WERI-Rb-1 (cell line): ENCODE measurements around the gene TANC1.

Experiments used
- DNase-seq: peaks from one replicate; pipeline ENCODE4 v3.0.0-alpha.2; 2020
- H3K27ac ChIP-seq: fragments of 250-450 bp; sonication (Bioruptor Pico); 2 replicates; pipeline ENCODE4 v1.5.1; 2020; ENCODE audit warnings: mild to moderate bottlenecking, moderate library complexity
- H3K27me3 ChIP-seq: fragments of 250-450 bp; sonication (Bioruptor Pico); 2 replicates; pipeline ENCODE4 v1.5.1; 2021; ENCODE audit warnings: mild to moderate bottlenecking, low read depth, moderate library complexity; ENCODE audit not compliant: insufficient read depth, severe bottlenecking
- H3K36me3 ChIP-seq: fragments of 250-450 bp; sonication (Bioruptor Pico); 2 replicates; pipeline ENCODE4 v1.5.1; 2020; ENCODE audit warnings: mild to moderate bottlenecking, moderate library complexity
- H3K4me3 ChIP-seq: 2 replicates; pipeline ENCODE4 v1.5.1; 2011; ENCODE audit warnings: low read depth, mild to moderate bottlenecking, control low read depth, low read length
- H3K9me3 ChIP-seq: fragments of 250-450 bp; sonication (Bioruptor Pico); 2 replicates; pipeline ENCODE4 v1.5.1; 2021; ENCODE audit warnings: mild to moderate bottlenecking, moderate library complexity; ENCODE audit not compliant: severe bottlenecking
- TF ChIP-seq, protein P1 (sequence below): IDR thresholded peaks from 2 replicates; pipeline ENCODE4 v1.5.1; 2011; ENCODE audit warnings: low read depth, mild to moderate bottlenecking, control low read depth, inconsistent platforms, low read length

Gene TANC1

DNA sequence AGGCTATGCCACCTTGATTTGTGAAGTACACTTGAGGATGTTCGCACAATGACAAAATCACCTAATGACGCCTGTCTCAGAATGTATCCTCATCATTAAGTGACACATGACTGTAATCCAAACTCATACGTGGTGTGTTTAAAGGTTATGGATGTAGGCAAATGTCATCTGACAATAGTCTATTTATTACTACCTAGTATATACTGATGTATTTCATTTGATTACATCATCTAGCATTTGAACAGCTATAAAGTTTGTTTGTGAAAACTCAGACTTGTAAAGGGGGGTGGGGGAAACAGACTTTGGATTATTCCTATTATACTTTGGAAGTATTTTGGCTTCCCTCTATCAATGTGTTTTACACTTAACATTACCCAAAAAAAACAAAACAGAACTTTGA is 129.9 kb downstream of the TANC1 start:
- no peak overlapping the region for H3K4me3 ChIP-seq
- no peaks in the 10 kb centered on the region; the same call in 1 of the 2 replicates for H3K36me3 ChIP-seq
- no peak overlapping the region for H3K27ac ChIP-seq
- no peak for DNase-seq
- no peaks in the 10 kb centered on the region for H3K27me3 ChIP-seq
- peaks cover 2% of the 10 kb centered on the region for H3K9me3 ChIP-seq
- TF ChIP-seq, protein P1, sequence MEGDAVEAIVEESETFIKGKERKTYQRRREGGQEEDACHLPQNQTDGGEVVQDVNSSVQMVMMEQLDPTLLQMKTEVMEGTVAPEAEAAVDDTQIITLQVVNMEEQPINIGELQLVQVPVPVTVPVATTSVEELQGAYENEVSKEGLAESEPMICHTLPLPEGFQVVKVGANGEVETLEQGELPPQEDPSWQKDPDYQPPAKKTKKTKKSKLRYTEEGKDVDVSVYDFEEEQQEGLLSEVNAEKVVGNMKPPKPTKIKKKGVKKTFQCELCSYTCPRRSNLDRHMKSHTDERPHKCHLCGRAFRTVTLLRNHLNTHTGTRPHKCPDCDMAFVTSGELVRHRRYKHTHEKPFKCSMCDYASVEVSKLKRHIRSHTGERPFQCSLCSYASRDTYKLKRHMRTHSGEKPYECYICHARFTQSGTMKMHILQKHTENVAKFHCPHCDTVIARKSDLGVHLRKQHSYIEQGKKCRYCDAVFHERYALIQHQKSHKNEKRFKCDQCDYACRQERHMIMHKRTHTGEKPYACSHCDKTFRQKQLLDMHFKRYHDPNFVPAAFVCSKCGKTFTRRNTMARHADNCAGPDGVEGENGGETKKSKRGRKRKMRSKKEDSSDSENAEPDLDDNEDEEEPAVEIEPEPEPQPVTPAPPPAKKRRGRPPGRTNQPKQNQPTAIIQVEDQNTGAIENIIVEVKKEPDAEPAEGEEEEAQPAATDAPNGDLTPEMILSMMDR: no peak

DNA sequence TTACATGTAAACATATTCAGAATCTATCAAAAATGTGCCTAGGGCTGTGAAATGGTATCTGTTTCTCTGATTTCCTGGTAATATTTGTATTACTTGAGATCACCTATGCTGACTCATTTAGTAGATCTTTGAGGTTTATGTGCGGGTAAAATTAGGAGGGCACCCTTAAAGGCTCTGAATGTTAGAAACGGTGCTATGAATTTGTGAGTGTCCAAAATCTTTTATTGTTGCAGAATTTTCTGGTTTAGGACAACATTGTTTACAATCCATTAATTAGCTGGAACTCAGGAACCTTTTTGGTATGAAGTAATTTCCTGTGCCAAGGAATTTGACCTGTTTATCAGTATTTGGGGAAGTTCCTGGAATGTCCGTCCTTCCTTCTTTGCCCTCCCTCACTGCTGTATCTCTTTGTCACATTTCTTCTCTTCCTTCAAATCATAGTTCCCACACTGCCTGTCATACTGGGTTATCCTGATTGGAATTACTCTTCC is 130.5 kb downstream of the TANC1 start:
- Histone ChIP-seq H3K27me3 (no peaks in the 10 kb centered on the region), H3K36me3 (no peaks in the 10 kb centered on the region; the same call in 1 of the 2 replicates), H3K9me3 (peaks cover 2% of the 10 kb centered on the region), H3K27ac (no peak overlapping the region), H3K4me3 (no peak overlapping the region)
- TF ChIP-seq, protein P1: no peak
- no peak for DNase-seq

DNA sequence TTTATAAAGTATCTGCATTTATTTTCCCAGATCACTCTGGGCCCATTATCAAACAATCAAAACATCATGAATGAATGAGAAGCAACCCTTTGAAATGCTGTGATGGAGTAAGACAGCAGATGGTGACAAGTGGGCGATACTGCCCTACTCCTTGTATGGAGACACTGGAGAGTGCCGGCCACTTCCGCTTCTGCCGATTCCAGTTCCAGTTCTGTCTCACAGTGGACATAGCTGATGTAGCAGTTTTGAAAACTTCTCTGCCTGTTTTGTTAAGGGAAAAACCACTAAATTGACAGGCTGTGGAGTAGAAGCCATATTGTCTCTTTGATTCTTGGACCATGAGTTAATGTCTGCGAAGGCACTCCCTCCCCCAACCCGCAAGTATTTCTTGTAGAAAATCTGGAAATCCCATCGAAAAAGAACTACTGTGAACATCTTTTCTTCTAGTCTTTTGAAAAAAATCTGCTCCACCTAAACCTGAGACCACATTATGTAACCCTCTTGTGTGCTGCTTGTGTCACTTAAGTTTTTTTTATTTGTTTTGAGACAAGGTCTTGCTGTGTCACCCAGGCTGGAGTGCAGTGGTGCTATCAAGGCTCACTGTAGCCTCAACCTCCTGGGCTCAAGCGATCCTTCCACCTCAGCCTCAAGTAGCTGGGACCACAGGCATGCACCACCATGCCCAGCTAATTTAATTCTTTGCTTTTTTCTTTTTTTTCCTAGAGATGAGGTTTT is 133.5 kb downstream of the TANC1 start:
- no peaks in the 10 kb centered on the region for H3K9me3 ChIP-seq
- no peak overlapping the region for H3K4me3 ChIP-seq
- H3K27ac ChIP-seq: no peak overlapping the region
- no peak for DNase-seq
- TF ChIP-seq, protein P1: no peak
- no peaks in the 10 kb centered on the region for H3K27me3 ChIP-seq
- H3K36me3 ChIP-seq: no peaks in the 10 kb centered on the region; the same call in 1 of the 2 replicates

DNA sequence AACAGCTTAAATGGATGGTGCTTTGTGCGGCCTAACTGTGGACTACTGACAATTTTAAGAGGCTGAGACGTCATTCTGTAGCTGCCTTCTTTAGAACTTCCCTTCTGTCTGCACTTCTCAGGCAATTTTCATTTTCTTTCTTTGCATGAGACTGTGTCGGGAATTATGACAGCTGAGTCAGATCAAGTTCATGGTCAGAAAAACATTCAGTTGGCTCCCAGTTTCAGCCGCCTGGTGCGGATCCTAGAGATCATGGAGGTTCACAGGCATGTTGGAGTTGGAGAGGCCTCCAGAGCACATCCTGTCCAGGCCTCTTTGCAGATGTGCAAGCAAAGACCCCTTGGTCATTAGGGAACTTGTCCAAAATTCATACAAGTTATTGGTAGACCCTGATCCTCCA is 135.0 kb downstream of the TANC1 start:
- Histone ChIP-seq H3K27ac (no peak overlapping the region), H3K27me3 (no peaks in the 10 kb centered on the region), H3K9me3 (no peaks in the 10 kb centered on the region), H3K36me3 (no peaks in the 10 kb centered on the region; the same call in 1 of the 2 replicates), H3K4me3 (no peak overlapping the region)
- no peak for DNase-seq
- TF ChIP-seq, protein P1: no peak

DNA sequence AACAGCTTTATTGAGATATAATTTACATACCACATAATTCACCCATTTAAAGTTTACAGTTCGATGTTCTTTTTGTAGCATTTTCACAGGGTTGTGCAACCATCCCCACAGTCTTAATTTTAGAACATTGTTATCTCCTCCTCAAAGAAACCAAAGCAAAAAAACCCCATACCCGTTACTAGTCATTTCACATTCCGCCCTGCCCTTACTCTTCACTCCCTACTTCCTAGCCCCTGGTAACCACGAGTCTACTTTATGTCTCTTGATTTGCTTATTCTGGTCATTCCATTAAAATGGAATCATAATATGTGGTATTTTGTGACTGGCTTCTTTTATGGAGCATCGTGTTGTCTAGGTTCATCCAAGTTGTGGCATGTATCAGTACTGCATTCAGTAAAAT is 137.7 kb downstream of the TANC1 start:
- H3K4me3 ChIP-seq: no peak overlapping the region
- DNase-seq: no peak
- no peaks in the 10 kb centered on the region for H3K27me3 ChIP-seq
- no peaks in the 10 kb centered on the region for H3K36me3 ChIP-seq
- H3K27ac ChIP-seq: no peak overlapping the region
- H3K9me3 ChIP-seq: no peaks in the 10 kb centered on the region
- TF ChIP-seq, protein P1: no peak
